ENCODE results near the gene LSG1.

DNA sequence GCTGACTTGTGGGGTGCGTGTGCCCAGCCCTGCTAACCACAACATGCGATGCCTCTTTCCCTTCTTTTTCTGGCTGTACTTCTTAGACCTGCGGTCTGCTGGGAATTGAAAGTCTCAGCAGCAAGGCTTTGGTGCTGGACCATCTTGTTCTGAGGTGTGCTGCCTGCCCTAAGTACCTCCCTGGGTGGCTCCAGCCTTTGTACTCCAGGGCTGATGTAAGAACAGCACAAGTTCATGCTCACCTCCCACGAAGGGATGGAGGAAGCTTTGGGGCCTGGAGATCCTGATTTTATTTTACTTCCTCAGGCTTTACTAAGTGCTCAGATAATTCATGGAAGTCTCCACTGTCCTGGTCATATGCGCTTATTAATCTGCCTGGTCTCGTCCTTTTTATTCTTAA is 42.6 kb upstream of the LSG1 start:
- TF ChIP-seq EZH2 (IDR thresholded peaks at IDR 0.05) (no peak), REST (IDR thresholded peaks at IDR 0.05; ENCODE audit: low read depth) (no peak), EZH2phosphoT487 (IDR thresholded peaks at IDR 0.05; ENCODE audit: borderline replicate concordance) (no peak), CTCF (IDR thresholded peaks at IDR 0.05 in 2 of 3, conservative IDR thresholded peaks at IDR 0.05 in 1 of 3; ENCODE audit: borderline replicate concordance in 1 of 3, insufficient read depth in 1 of 3, low read depth in 2 of 3, low read length in 2 of 3) (no peak), POLR2A (IDR thresholded peaks at IDR 0.05; ENCODE audit: borderline replicate concordance, extremely low read depth, insufficient read depth, insufficient read length) (no peak), TCF7L2 (IDR thresholded peaks at IDR 0.05; ENCODE audit: borderline replicate concordance, extremely low read depth, insufficient read depth, insufficient read length) (no peak), SIN3A (IDR thresholded peaks at IDR 0.05; ENCODE audit: low read depth) (no peak), POLR2AphosphoS5 (IDR thresholded peaks at IDR 0.05; ENCODE audit: low read depth, low read length) (no peak), RAD21 (IDR thresholded peaks at IDR 0.05; ENCODE audit: low read depth) (no peak)
- TF ChIP-seq, protein P1, sequence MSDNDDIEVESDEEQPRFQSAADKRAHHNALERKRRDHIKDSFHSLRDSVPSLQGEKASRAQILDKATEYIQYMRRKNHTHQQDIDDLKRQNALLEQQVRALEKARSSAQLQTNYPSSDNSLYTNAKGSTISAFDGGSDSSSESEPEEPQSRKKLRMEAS (IDR thresholded peaks at IDR 0.05), result no peak

Data from HCT116 (cell line).